ENCODE results near the gene DSN1. TPM values are rescaled to one million over a fixed set of nuclear protein-coding genes. Genes with fewer than 3 reads are reported as not detected.

Gene DSN1
- polyA plus RNA-seq, 1 of the 3 experiments (the other 2 are of a cell fraction): 7.3 TPM

DNA sequence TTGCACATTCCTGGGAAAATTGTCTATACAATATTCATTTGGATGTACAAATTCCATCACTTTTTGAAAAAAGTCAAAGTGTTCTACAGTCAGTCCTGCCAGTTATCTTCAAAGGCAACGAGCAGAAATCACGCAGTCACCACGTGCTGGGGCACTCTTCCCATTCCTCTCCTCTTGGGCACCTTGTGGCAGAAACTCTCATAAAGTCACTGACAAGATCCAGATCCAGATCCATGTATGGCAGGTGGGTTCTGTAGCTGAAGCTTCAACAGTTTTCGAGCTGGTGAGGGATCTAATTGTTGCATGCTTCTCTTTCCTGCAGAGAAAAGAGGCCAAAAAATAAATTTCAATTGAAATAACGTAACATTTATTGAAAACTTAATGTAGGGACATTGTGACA lies 21.0 kb downstream of the DSN1 start:
- H3K4me2 ChIP-seq: no peak overlapping the region
- H4K20me1 ChIP-seq (ENCODE audit: insufficient read depth): no peaks in the 10 kb centered on the region
- no peaks in the 10 kb centered on the region for H3K79me2 ChIP-seq (ENCODE audit: insufficient read depth)
- H3K9ac ChIP-seq: no peak overlapping the region
- TF ChIP-seq NRF1 (IDR thresholded peaks at IDR 0.05; ENCODE audit: low read depth, low read length) (no peak), MEF2A (IDR thresholded peaks at IDR 0.05; ENCODE audit: borderline replicate concordance, low read depth) (no peak), EP300 (IDR thresholded peaks at IDR 0.05; ENCODE audit: borderline replicate concordance in 1 of 2, low read depth in 1 of 2, low read length in 1 of 2) (no peak), RCOR1 (IDR thresholded peaks at IDR 0.05; ENCODE audit: low read length) (no peak), REST (IDR thresholded peaks at IDR 0.05; ENCODE audit: low read depth, low read length) (no peak), FOXM1 (IDR thresholded peaks at IDR 0.05; ENCODE audit: low read depth) (no peak), GATA2 (CRISPR knock-in tag; IDR thresholded peaks at IDR 0.05) (no peak), MXI1 (IDR thresholded peaks at IDR 0.05; ENCODE audit: low read depth, low read length) (no peak), TEAD4 (IDR thresholded peaks at IDR 0.05; ENCODE audit: borderline replicate concordance, insufficient read depth) (no peak), FOXJ3 (CRISPR knock-in tag; IDR thresholded peaks at IDR 0.05) (no peak), SMC3 (IDR thresholded peaks at IDR 0.05; ENCODE audit: low read depth, low read length) (no peak), YY1 (IDR thresholded peaks at IDR 0.05; ENCODE audit: low read depth) (no peak), EZH2phosphoT487 (IDR thresholded peaks at IDR 0.05; ENCODE audit: borderline replicate concordance, low read depth) (no peak)
- TF ChIP-seq, protein P1, sequence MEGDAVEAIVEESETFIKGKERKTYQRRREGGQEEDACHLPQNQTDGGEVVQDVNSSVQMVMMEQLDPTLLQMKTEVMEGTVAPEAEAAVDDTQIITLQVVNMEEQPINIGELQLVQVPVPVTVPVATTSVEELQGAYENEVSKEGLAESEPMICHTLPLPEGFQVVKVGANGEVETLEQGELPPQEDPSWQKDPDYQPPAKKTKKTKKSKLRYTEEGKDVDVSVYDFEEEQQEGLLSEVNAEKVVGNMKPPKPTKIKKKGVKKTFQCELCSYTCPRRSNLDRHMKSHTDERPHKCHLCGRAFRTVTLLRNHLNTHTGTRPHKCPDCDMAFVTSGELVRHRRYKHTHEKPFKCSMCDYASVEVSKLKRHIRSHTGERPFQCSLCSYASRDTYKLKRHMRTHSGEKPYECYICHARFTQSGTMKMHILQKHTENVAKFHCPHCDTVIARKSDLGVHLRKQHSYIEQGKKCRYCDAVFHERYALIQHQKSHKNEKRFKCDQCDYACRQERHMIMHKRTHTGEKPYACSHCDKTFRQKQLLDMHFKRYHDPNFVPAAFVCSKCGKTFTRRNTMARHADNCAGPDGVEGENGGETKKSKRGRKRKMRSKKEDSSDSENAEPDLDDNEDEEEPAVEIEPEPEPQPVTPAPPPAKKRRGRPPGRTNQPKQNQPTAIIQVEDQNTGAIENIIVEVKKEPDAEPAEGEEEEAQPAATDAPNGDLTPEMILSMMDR (IDR thresholded peaks at IDR 0.05): no peak
- no peaks in the 10 kb centered on the region for H3K9me3 ChIP-seq
- POLR2A ChIA-PET: no interaction called here
- H3K36me3 ChIP-seq (replicated peaks in 1 of 2; ENCODE audit: control insufficient read depth in 1 of 2, insufficient read depth in 2 of 2, low read length in 1 of 2): peaks cover 11 to 38% of the 10 kb centered on the region in 2 experiments
- peaks cover 27% of the 10 kb centered on the region for H3F3A ChIP-seq (replicated peaks; ENCODE audit: insufficient read depth)
- H3K27ac ChIP-seq (ENCODE audit: low read depth in 2 of 2, low read length in 1 of 2): no peak overlapping the region
- H3K9me2 ChIP-seq: no peaks in the 10 kb centered on the region
- H3K27me3 ChIP-seq (ENCODE audit: insufficient read depth): no peaks in the 10 kb centered on the region
- H3K4me1 ChIP-seq (ENCODE audit: control insufficient read depth in 1 of 2, insufficient read depth in 2 of 2, low read depth in 1 of 2, low read length in 1 of 2): no peaks in the 10 kb centered on the region
- 100% methylated on average over 5 of the region's 5 CpGs for WGBS (ENCODE audit: low lambda C conversion rate)
- no peak overlapping the region for H2AFZ ChIP-seq (ENCODE audit: low read depth)
- no peak overlapping the region for H3K4me3 ChIP-seq (ENCODE audit: low read depth in 2 of 2, low read length in 1 of 2)
- DNase-seq: no peak
- CTCF ChIA-PET: no interaction called here
